Stimulated activated CD4-positive, alpha-beta T cell treated with anti-CD3 and anti-CD28 coated beads, Interleukin-15, amount 100 ng/mL, for 48 hours (primary cell): ENCODE data around the gene LOX.
"Not testable (repeated sequence)": the region's sequence is repeated elsewhere in the genome, so short reads cannot be mapped to it uniquely, and the experiment has no call there.

ENCODE experiments used
- DNase-seq, 2 donors: peaks; one replicate each; pipeline ENCODE4 v3.0.0-alpha.2; 2020; ENCODE audit warnings: low read depth in 2 of 2

The LOX gene

GRCh38 chr5:122097391-122097790, 19.3 kb upstream of the LOX start:
- DNase-seq: no peak

GRCh38 chr5:122095158-122095557, 17.1 kb upstream of the LOX start:
- DNase-seq: no peak

GRCh38 chr5:122094251-122094650, 16.2 kb upstream of the LOX start:
- DNase-seq: not testable (repeated sequence)

GRCh38 chr5:122093415-122094180, 15.5 kb upstream of the LOX start:
- no peak for DNase-seq

- no peak for DNase-seq
Measured at GRCh38 chr5:122091936-122092600, 14.0 kb upstream of the LOX start.

- no peak for DNase-seq
Measured at GRCh38 chr5:122089096-122090013, 11.3 kb upstream of the LOX start.

- DNase-seq: no peak
Measured at GRCh38 chr5:122085041-122085440, 7.0 kb upstream of the LOX start.

- no peak for DNase-seq
Measured at GRCh38 chr5:122083535-122083934, 5.5 kb upstream of the LOX start.

GRCh38 chr5:122081541-122081940, 3.5 kb upstream of the LOX start:
- DNase-seq: no peak

- DNase-seq: no peak
Measured at GRCh38 chr5:122077366-122078115, 518 bp downstream of the LOX start.

GRCh38 chr5:122076669-122077365, 1.2 kb downstream of the LOX start:
- peak; percentile 26 to 52 for DNase-seq

- no peak for DNase-seq
Measured at GRCh38 chr5:122076050-122076461, 2.0 kb downstream of the LOX start.

GRCh38 chr5:122073864-122074263, 4.2 kb downstream of the LOX start:
- DNase-seq: no peak

- DNase-seq: no peak
Measured at GRCh38 chr5:122073018-122073417, 5.0 kb downstream of the LOX start.

GRCh38 chr5:122067390-122067789, 10.7 kb downstream of the LOX start:
- no peak for DNase-seq

GRCh38 chr5:122064992-122065391, 13.1 kb downstream of the LOX start:
- no peak for DNase-seq

- no peak for DNase-seq
Measured at GRCh38 chr5:122063836-122064235, 14.2 kb downstream of the LOX start.

GRCh38 chr5:122062205-122062604, 15.9 kb downstream of the LOX start:
- DNase-seq: no peak

- DNase-seq: no peak
Measured at GRCh38 chr5:122056913-122057312, 21.1 kb downstream of the LOX start.

- no peak for DNase-seq
Measured at GRCh38 chr5:122054266-122054665, 23.8 kb downstream of the LOX start.
